ENCODE data around the gene C20orf144. TPM values are rescaled to one million over a fixed set of nuclear protein-coding genes. Genes with fewer than 3 reads are reported as not detected.

C20orf144 gene
- total and polyA plus RNA-seq, 9 of the 15 experiments (the other 6 are each of a cell fraction or from before 2014, with no cell fraction given): 0.04 to 0.23 (median 0.11) TPM; not detected in 2

- WGBS (ENCODE audit: insufficient coverage, low coverage, missing lambda C conversion rate): 88% methylated on average over 10 of the region's 10 CpGs
- Histone ChIP-seq H2AFZ (ENCODE audit: low read depth, low read length) (no peak overlapping the region), H3K79me2 (ENCODE audit: control insufficient read depth, insufficient read depth, low read length) (no peaks in the 10 kb centered on the region), H3K4me3 (no peak overlapping the region), H3K9ac (ENCODE audit: insufficient read depth in 1 of 2, low read depth in 2 of 2, low read length in 2 of 2) (0 out of 4 replicates have a peak overlapping the region, but pooled peaks of 1 of the 2 experiments have one; percentile 57), H3K9me3 (replicated peaks; ENCODE audit: control insufficient read depth, insufficient read depth, low read depth, low read length) (no peaks in the 10 kb centered on the region), H3K27me3 (ENCODE audit: control insufficient read depth in 2 of 2, insufficient read depth in 2 of 2, low read length in 2 of 2) (no peaks in the 10 kb centered on the region), H3K4me1 (replicated peaks in 1 of 2; ENCODE audit: control insufficient read depth in 2 of 2, insufficient read depth in 2 of 2, low read length in 2 of 2) (no peaks in the 10 kb centered on the region), H3K9me1 (ENCODE audit: control insufficient read depth, insufficient read depth, low read length) (no peaks in the 10 kb centered on the region), H3K36me3 (ENCODE audit: control insufficient read depth, insufficient read depth, low read length) (peaks cover 22% of the 10 kb centered on the region; the same call in 2 of the 3 replicates), H3K4me2 (ENCODE audit: insufficient read depth, low read length) (no peak overlapping the region), H4K20me1 (replicated peaks; ENCODE audit: control insufficient read depth, insufficient read depth, low read length) (no peaks in the 10 kb centered on the region), H3K27ac (ENCODE audit: extremely low read depth, low read depth, low read length) (no peak overlapping the region)
- TF ChIP-seq, protein P1, sequence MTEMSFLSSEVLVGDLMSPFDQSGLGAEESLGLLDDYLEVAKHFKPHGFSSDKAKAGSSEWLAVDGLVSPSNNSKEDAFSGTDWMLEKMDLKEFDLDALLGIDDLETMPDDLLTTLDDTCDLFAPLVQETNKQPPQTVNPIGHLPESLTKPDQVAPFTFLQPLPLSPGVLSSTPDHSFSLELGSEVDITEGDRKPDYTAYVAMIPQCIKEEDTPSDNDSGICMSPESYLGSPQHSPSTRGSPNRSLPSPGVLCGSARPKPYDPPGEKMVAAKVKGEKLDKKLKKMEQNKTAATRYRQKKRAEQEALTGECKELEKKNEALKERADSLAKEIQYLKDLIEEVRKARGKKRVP (CRISPR knock-in tag; IDR thresholded peaks at IDR 0.05): no peak
- TF ChIP-seq ZNF699 (CRISPR knock-in tag; IDR thresholded peaks at IDR 0.05; ENCODE audit: insufficient replicate concordance) (no peak), MXI1 (IDR thresholded peaks at IDR 0.05; ENCODE audit: low read depth, low read length) (no peak), VEZF1 (CRISPR knock-in tag; IDR thresholded peaks at IDR 0.05) (no peak), HNRNPUL1 (IDR thresholded peaks at IDR 0.05; ENCODE audit: low read length) (no peak)
- no TSS peak for BruUV-seq (replicated peaks)
- ChIA-PET CTCF (ENCODE audit: low intra/inter-chr PET ratio) (no interaction called here), POLR2A (no interaction called here)
- intact Hi-C loops (cut with micrococcal nuclease) (no loop called here), in situ Hi-C loops (cut with MboI) (no loop called here)
- ATAC-seq (no peak), FAIRE-seq (peak; percentile 19), DNase-seq (ENCODE audit: extremely low read depth in 1 of 4, low spot score in 3 of 4) (no peak)
Measured at GRCh38 chr20:33622705-33623365, 39.3 kb upstream of the C20orf144 start.

Measured in K562 (cell line).